MM.1S (cell line): ENCODE results near the gene SCAPER.

Experiments
- EZH2 ChIP-seq: fragments of 300-600 bp; sonication (generic); optimal IDR thresholded peaks from 2 replicates; pipeline ENCODE3; 2017; ENCODE audit warnings: low read depth, mild to moderate bottlenecking, antibody characterized with exemption, low read length, mixed read lengths
- EZH2phosphoT487 ChIP-seq: fragments of 300-600 bp; sonication (generic); IDR thresholded peaks from 2 replicates; pipeline ENCODE4 v1.6.1; 2018; ENCODE audit warnings: antibody characterized with exemption, low read length
- TF ChIP-seq, protein P1 (sequence below): fragments of 300-600 bp; sonication (generic); IDR thresholded peaks from 2 replicates; pipeline ENCODE4 v1.5.1; 2016; ENCODE audit warnings: antibody characterized with exemption, low read length, mixed read lengths

DNA sequence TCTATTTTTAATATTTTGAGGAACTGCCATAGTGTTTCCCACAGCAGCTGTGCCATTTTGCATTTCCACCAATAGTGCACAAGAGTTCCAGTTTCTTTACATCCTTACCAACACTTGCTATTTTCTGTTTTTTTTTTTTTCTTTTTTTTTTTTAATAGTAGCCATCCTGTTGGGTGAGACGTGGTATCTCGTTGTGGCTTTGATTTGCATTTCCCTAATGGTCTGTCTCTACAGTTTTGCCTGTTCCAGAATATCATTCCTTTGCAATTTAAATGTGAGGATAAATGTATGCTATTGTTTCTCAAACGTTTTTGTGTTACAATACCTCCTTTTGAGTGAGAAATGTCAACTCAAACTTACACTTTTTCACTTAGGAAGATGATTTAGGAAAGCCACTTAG lies 48.8 kb upstream of the SCAPER start:
- TF ChIP-seq, protein P1, sequence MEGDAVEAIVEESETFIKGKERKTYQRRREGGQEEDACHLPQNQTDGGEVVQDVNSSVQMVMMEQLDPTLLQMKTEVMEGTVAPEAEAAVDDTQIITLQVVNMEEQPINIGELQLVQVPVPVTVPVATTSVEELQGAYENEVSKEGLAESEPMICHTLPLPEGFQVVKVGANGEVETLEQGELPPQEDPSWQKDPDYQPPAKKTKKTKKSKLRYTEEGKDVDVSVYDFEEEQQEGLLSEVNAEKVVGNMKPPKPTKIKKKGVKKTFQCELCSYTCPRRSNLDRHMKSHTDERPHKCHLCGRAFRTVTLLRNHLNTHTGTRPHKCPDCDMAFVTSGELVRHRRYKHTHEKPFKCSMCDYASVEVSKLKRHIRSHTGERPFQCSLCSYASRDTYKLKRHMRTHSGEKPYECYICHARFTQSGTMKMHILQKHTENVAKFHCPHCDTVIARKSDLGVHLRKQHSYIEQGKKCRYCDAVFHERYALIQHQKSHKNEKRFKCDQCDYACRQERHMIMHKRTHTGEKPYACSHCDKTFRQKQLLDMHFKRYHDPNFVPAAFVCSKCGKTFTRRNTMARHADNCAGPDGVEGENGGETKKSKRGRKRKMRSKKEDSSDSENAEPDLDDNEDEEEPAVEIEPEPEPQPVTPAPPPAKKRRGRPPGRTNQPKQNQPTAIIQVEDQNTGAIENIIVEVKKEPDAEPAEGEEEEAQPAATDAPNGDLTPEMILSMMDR, result no peak
- TF ChIP-seq EZH2, result no peak
- no peak for TF ChIP-seq EZH2phosphoT487
